Stimulated activated CD4-positive, alpha-beta T cell treated with anti-CD3 and anti-CD28 coated beads, Interleukin-1b, Interleukin-23, amount 100 ng/mL, for 48 hours (primary cell): Measurements from ENCODE around the gene NTRK2.

ENCODE experiments used
- DNase-seq: peaks from one replicate; pipeline ENCODE4 v3.0.0-alpha.2; 2020

Gene NTRK2

DNA sequence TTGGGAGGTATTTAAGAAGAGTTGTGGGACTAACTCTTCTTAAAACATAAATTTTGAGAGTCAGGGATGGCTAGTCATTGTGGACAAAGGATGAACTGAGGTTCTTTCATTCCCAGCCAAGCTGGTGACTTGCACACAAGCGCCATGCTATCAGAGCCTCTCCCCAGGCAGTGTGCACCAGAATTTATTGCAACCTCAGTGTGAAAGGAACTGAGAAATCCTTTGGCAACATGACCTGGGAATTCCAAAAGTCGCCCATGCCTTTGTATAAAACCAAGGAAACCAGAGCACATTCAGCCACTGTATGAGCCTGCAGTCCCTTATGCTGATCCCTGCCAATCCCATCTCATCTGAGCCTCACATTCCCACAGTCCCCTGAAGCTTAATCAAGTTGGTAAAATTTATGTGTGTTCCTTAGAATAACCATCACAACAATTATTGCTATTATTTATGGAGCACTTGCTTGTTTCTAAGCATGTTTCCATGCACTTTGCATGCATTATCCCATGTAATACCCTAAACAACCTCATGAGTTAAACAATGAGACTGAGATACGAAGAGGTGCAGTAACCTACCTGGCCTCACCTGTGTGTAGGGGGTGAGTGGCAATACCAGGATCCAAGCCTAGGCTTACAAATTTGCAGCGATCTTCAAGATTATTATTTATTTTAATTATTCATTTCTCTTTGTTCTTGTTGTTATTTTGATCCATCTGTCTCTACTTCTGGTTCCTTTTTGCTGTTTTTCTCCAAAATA lies 116.4 kb downstream of the NTRK2 start:
- DNase-seq, result no peak

DNA sequence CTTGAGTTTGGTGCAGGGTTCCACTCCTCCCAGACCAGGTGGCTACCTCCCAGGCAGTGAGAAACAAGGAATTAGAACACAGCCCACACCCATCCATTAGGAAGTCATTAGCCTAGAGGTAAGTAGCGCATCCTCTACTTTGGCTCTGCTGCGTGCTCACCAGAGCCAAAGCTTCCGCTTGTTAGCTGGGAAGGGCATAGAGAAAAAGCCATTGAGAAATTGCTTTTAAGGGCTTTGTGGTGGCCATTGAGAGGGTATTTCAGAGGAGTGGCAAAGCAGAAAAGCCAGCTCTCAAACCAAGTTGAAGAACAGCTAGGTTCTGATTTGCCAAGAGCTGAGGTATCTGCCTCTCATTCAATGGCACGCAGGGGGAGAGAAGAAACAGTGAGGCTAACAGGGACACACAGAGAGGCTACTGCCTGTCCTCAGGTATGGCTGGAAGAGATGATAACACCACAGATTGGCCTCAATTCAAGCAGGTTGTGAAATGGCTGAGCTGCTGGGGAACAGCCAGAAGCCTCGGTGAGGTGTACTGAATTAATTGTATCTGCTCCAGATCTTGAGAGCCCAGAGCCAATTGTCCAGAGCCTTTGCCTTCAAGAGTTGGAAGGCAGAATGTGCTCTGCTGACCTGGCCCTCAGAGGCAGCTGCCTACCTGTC lies 119.4 kb downstream of the NTRK2 start:
- no peak for DNase-seq

DNA sequence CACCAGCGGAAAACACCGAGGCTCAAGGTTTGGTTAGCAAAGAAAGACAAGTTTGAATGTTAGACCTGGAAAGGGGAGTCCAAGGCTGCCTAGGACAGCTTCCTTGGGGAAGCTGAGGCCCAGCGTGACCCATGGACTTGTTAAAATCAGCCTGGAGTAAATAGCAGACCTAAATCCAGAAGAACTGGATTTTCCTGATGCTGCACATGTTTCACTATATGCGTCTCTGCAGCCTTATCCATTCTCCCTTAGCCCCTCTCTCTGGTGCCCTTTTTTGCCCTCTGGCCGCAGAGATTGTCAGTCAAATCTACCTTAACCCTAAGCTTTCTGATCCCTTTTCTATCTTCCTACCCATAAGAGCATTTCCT lies 119.9 kb downstream of the NTRK2 start:
- DNase-seq, result no peak

DNA sequence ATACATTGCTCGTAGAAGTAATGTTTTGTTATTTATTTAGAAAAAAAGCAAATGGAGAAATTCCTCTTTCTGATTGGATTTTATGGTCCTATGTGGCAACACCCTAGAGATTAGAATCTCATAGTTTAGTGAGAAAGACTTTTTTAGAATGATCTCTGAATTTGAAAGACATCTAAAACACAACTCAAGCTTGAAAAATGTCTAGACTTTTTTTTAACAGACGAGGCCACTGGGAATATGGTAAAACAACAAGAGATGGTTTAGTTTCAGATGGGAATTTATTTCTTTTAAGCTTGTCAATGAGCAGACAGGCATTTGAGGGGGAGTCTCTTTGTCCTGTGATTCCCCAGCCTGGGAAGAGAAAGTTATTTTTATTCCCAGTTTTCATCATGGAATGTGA lies 122.1 kb downstream of the NTRK2 start:
- no peak for DNase-seq

DNA sequence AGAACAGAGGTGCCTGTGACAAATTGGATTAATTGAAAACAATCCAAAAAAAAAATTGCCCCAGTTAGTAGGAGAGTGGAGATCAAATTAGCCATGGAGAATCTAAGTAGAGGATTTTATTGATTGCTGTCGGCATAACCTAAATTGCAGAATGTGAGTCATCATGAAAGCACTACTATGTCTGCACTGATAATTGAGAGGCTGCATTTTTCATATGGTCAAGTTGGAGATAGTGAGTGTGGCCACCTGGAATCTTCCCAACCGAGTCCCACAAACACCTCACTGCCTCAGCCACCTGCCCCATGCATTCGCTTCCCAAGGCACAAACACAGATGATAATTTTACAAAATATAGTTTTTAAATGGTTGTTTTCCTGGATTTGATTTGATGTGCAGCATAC lies 123.7 kb downstream of the NTRK2 start:
- DNase-seq, result no peak

DNA sequence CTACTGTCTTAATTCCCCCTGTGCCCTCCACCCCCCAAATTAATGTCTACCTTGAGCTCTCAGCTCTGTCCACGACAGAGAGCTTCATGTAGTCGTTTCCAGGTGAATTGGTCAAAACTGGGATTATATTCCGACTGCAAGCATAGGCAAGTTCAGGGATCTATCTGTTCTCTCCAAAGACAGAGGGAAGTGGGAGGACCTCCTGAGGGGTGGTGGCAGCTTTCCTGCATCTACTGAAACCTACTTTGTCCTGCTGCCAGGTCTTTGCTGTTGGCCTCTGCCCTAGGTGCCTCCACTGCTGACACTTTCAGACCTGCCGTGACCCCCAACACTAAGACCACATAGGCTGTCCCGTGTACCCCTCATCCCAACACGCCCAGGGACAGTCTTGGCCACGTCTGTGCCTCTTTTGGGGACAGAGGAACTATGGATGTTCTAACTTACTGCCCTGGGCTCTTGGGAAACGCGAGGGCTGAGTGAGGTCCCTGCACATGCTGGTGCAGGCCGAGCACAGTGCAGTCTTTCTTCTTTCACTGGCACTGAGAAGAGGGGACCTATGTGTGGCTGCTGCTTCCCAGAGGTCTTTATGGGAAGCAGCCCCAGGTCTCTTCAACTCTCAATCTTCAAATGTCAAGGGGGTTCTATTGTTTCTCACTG lies 125.6 kb downstream of the NTRK2 start:
- DNase-seq, result no peak

DNA sequence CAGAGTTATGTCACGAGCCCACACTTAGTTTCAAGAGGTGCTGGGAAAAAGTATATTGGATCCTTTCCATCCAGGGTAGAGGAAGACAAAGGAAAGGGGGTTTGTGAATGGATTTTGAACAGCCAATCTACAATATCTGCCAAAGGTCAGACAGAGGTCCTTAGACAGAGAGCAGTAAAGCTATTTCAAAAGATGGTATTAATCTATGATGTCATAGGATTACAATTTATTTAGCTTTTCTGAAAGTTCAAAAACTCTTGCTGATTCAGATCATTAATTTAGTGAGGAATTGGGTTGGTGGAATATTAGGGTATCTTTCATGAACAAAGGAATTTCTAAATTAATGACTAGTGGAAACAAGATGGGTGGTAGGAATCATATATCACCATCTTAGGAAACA lies 126.9 kb downstream of the NTRK2 start:
- no peak for DNase-seq

DNA sequence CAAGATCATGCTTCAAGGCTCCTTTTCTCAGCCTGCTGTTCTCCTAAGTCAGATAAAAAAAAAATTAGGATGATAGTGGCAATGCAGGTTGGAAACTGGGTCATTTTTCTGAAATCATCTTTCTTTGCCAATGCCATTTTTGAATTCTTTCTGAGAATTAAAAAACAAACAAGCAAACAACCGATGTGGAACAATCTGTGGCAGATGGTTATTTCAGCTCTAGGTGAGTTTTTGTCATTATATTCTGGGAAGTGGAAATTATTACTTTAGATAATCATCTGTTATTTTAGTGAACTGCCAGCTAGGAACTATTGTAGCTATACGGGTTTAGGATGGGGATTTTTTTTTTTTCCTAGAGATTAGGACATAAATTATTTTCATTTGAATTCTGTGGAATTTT lies 129.7 kb downstream of the NTRK2 start:
- DNase-seq, result no peak

DNA sequence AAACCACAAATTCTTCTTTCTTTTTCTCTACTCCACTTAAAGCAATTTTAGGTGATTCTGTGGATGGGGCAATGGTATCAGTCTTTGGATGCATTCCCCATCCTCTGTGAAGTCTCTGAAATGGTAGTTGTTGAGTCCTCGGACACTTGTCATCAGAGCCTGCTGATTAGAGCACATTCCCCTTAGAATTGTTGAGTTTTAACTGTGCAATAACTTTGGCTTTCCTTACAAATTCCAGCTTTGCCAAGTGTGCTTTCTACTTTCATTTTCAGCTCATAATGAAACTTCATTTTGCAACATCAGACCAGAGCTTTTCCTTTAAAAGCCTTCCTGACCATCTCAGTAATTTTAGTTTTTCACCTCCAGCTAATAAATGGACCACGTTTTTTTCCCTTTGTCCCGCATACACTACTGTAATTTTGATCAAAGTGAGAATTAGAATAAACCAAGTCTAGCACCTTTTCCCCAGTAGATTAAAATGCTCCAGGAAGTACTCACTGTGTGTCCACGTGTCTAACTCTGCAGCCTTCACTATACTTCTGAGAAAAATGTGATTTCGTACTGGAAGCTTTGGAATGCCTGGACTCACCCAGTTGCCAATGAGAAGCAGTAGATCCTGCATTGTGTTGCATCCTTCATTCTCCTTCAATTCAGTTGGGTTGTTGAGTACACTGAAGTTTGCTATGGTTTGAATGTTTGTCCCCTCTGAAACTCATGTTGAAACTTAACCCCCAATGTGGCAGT lies 135.6 kb downstream of the NTRK2 start:
- no peak for DNase-seq

DNA sequence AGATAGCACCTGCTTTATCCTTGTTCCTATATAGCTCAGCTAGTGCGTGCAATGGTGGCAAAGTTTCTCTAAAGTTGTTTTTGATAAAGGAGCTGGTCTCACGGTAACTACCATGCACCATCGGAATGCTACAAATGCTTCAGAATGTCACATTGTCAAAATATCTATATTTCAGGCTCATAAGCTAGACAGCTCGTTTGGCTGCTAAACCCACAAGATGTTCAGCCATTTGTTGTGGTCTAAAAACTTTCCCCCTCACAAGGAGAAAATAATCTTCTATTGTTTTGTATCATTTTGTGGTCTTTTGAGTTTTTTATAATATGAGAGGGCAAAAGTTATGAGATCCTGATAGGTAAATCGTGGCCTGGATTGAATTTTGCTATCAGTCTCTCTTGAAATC lies 137.9 kb downstream of the NTRK2 start:
- no peak for DNase-seq

DNA sequence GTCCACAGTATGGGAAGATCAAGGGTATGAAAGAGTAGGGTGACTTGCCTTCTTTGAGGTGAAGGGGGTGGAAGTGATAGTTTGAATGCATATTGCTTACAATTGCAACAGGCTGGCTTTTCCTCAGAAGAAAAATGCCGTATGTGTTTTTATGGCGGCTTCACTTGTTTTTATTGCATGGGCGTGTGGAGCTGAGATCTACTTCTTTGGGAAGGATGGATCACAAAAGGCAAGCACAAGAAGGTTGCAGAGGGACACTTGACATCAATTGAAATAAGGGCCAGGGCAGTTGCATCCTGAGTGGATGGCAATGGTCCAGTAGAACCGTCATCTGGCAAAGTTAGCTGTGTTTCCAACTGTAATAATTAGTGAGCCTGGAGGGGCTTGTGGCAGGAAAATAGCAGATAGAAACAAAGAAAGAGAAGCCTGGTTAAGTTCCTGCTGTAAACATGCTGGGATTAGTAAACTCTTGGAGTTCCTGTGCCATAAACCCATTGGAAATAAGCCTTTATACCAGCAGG lies 138.4 kb downstream of the NTRK2 start:
- no peak for DNase-seq

DNA sequence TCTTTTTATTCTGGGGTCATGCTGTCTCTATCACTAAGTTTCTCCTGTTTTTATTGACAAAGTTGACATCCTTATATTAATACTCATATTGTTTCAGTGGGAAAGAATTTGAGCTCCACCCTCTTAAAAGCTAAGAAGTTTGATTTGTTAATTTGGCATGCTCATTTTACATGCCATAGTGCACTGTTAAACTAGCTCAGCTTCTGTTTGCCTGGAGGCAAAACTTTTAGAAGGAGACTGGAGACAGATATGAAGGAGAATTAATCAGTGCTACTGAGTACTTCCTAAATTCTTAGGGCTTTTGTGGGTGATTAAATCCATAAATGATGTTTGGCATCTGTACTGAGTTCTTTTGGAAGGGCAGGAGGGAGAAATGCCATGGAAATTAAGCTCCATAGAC lies 138.9 kb downstream of the NTRK2 start:
- no peak for DNase-seq

DNA sequence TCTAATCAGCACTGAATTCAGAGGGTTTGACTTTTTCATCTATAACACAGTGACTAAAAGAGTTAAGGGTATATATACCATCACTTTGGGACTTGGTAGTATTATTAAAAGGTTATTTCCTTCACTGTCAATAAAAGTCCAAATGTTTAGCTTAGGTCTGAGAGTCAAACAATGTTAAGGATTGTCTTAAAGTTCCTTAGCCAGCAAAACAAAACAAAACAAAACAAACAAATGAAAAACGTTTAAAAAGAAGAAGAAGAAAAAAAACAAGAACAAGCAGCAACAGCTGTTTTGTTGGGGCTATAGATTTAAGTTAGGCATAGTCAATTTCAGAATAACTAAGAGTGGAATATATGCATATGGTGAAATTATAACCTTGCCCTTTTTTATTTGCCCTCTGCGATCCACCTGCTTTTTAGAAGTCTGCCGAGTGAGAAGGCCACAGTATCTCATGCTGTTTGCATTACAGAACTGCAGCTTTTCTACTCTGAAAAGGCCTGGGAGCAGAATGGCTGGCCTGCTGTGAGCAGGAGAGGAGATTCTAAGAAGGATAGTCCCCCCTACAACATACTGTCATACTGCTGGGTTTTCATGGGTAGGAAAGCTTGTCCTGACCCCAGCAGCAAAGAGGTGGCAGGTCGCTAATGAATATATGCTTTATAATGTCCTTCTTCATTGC lies 141.7 kb downstream of the NTRK2 start:
- DNase-seq, result no peak

DNA sequence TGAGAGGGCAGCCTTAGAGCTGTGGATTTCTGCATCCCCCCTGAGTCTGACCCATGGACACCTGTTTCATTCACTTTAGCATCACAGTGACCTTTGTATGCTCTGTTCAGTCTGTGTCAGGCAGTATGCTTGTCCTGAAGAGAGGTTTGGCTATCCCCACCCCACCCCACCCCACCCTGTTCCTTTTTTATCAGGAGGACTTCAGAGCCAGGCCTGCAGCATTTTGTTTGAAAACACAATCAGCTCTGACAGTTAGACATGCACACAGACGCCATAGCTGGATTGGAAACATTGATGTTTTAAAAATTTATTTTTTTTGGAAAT lies 142.2 kb downstream of the NTRK2 start:
- DNase-seq, result no peak

DNA sequence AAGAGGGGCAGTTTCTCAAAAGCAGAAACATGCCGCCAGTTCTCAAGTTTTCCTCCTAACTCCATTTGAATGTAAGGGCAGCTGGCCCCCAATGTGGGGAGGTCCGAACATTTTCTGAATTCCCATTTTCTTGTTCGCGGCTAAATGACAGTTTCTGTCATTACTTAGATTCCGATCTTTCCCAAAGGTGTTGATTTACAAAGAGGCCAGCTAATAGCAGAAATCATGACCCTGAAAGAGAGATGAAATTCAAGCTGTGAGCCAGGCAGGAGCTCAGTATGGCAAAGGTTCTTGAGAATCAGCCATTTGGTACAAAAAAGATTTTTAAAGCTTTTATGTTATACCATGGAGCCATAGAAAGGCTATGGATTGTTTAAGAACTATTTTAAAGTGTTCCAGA lies 142.8 kb downstream of the NTRK2 start:
- DNase-seq, result no peak

DNA sequence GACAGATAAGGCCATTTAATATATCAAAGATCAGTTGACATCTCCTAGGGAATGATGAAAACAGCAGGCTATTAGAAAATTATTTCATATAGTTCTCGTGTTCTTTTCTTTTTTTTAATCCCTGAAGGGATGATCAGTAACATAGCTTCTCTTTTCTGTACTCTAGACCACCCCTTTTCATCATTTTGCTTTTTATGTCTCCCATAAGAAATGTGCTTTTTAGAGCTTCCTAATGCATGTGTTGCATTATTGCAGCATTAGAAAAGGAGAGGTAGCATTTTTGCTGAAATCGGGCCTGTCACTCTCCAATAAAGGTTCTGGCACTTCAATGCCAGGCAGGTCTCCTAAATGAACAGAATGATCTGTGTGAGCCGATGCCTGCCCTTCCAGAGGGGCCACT lies 143.3 kb downstream of the NTRK2 start:
- no peak for DNase-seq

DNA sequence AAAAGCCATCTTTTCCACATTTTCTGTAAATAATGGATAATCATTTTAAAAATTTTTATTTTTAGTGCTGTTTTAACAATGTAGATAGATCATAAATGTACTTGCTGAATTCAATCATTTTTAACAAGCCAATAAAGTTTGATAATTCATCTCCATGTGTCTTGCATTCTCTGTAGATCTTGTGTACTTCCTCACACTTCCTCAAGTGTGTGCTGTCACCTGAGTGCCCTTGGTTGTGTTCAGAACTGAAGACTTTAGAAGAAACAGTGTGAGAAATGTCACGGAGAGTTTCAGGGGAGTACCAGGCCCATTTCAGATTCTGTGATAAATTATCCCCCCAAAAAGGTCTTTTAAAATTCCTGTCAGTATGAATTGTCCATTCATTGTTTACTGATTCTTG lies 146.0 kb downstream of the NTRK2 start:
- DNase-seq, result no peak

DNA sequence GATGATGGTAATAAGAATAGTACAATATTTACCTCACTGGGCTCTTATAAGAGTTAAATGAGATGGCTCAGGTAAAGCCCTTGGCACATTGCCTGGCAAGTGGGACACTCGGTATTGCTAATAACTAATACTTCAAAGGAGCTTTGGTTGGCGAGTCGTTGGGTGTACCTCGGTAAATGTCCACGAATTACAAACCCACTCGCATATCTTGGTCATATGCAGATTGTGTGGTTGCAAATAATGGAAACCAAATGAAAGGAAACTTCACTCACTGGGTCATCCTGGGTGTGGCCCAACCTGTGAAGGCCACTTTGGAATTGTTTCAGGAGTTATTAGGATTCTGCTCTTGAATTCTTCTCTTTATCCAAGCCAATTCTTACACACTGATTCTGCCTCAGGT lies 147.5 kb downstream of the NTRK2 start:
- DNase-seq, result no peak

DNA sequence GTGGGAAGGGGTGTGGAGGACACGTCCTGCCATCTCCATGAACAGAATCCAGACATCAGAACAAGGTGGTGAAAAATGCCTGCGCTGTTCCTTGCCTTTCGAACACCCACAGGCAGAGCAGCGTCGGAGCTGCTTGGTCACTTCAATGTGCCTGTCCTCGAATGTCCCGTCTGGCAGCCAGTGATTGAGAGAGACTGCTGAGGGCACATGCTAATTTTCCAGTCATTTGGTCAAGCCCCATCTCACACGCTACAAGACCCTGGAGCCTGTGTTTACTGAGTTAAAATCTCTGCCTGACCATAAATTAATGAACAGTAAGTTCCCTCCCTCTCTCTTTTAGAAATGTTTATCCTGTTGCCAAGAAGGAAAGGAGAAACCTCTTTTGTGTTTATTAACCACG lies 149.3 kb downstream of the NTRK2 start:
- DNase-seq, result no peak

DNA sequence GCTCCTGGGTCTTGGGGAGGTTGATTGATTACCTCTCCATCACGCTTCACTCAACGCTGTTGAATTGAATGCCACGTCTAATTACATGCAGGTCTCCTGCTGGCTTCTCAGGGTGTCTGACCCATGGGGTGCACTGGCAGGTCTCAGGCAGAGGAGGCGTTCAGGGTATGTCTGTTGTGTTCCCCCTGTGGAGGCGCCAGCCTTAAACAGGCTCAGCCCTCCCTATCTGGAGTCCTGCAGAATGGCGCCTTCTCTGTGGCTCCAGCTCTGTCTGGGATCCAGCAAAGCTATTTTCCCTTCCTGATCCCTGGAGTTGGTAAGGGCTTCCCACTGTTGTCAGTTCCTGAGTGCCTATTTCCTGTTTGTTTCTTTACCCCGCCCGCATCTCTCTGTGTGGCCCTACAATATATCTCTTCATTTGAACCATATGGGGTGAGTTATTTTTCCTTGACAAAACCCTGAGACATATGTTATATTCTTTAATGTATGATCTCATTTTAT lies 150.0 kb downstream of the NTRK2 start:
- no peak for DNase-seq

DNA sequence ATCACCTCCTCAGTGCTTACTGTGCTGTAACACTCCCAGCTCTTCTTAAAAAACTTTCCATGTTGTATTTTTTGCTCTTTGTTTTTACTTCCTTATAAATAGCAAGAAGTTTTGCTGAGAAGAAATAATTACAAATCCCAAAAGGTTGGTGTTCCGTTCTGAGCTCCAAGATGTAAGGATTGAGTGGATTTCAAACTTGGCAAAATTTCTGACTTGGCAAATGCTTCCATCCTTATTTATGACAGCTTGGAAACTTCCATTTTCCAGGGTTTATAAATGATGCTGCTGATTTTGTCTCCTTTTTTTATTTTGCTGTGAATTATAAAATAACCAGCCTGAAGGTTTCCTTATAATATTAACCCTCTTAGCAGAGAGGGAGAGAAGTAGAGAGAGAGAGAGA lies 151.9 kb downstream of the NTRK2 start:
- no peak for DNase-seq

DNA sequence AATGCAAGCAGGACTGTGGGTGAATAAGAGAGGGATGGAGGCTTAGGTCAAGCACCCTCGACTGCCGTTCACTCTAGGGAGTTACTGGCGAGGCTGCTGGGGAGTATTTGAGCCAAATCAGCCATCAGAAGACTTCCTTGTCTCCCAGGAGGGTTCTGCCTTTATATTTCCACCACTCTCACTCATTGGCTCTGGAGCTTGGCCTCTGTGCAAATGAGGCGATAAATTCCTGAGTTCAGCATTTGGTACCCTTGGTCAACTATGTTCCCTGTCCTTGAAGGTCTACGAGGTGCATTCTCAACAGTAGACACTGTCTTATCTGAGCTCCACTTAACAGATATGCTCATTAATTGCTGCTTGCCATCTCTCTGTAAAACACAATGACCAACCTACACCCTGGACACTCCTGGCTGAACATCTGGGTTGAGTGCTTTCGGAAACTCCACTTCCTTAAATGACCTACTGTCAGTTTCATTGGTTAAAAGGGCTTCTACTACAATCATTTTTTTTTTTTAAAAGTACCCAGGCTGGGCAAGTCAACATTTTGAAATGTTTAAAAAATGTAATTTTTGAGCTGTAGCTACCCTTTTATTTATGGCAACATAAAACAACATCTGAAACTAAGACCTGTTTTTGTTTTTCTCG lies 153.2 kb downstream of the NTRK2 start:
- DNase-seq, result no peak
